EL (cell line): ENCODE data around the gene PRKG1.
"Not testable (repeated sequence)": the region's sequence is repeated elsewhere in the genome, so short reads cannot be mapped to it uniquely, and the experiment has no call there.

Source experiments
- DNase-seq: peaks from one replicate; pipeline ENCODE4 v3.0.0-alpha.2; 2016

Gene PRKG1

GRCh38 chr10:51281387-51281786 is 207.1 kb downstream of the PRKG1 start:
- not testable (repeated sequence) for DNase-seq

GRCh38 chr10:51285601-51286000 is 211.3 kb downstream of the PRKG1 start:
- no peak for DNase-seq

GRCh38 chr10:51288511-51288910 is 214.2 kb downstream of the PRKG1 start:
- DNase-seq = no peak

- no peak for DNase-seq
Measured at GRCh38 chr10:51289519-51289918, 215.2 kb downstream of the PRKG1 start.

GRCh38 chr10:51291961-51292360 is 217.7 kb downstream of the PRKG1 start:
- DNase-seq = no peak

- peak; percentile 42 for DNase-seq
Measured at GRCh38 chr10:51297438-51297837, 223.2 kb downstream of the PRKG1 start.

GRCh38 chr10:51300617-51301304 is 226.5 kb downstream of the PRKG1 start:
- DNase-seq = no peak

- DNase-seq = peak; percentile 52
Measured at GRCh38 chr10:51301644-51302043, 227.4 kb downstream of the PRKG1 start.

- peak; percentile 22 for DNase-seq
Measured at GRCh38 chr10:51302316-51302715, 228.0 kb downstream of the PRKG1 start.

GRCh38 chr10:51308116-51308515 is 233.8 kb downstream of the PRKG1 start:
- no peak for DNase-seq

GRCh38 chr10:51311228-51311627 is 236.9 kb downstream of the PRKG1 start:
- DNase-seq = peak; percentile 32

- DNase-seq = no peak
Measured at GRCh38 chr10:51312817-51313216, 238.5 kb downstream of the PRKG1 start.

- DNase-seq = no peak
Measured at GRCh38 chr10:51313251-51313650, 239.0 kb downstream of the PRKG1 start.

GRCh38 chr10:51313773-51314478 is 239.6 kb downstream of the PRKG1 start:
- no peak for DNase-seq

GRCh38 chr10:51314481-51314880 is 240.2 kb downstream of the PRKG1 start:
- no peak for DNase-seq

- DNase-seq = no peak
Measured at GRCh38 chr10:51318399-51319172, 244.3 kb downstream of the PRKG1 start.

- no peak for DNase-seq
Measured at GRCh38 chr10:51319173-51319435, 244.8 kb downstream of the PRKG1 start.

- DNase-seq = no peak
Measured at GRCh38 chr10:51321300-51321699, 247.0 kb downstream of the PRKG1 start.

GRCh38 chr10:51321980-51322379 is 247.7 kb downstream of the PRKG1 start:
- DNase-seq = peak; percentile 20

- DNase-seq = no peak
Measured at GRCh38 chr10:51325649-51326048, 251.4 kb downstream of the PRKG1 start.

GRCh38 chr10:51326174-51326573 is 251.9 kb downstream of the PRKG1 start:
- DNase-seq = no peak

- no peak for DNase-seq
Measured at GRCh38 chr10:51327432-51327831, 253.1 kb downstream of the PRKG1 start.

GRCh38 chr10:51340366-51340765 is 266.1 kb downstream of the PRKG1 start:
- DNase-seq = no peak
